Stimulated activated CD8-positive, alpha-beta memory T cell treated with anti-CD3 and anti-CD28 coated beads, Interleukin-4, amount 100 ng/mL, for 1 hour (primary cell): ENCODE measurements around the gene KLHDC7A.

Experiments
- DNase-seq, 2 donors: peaks; one replicate each; pipeline ENCODE4 v3.0.0-alpha.2; 2020; ENCODE audit warnings: low read depth in 2 of 2, low spot score in 1 of 2

Gene KLHDC7A

DNA sequence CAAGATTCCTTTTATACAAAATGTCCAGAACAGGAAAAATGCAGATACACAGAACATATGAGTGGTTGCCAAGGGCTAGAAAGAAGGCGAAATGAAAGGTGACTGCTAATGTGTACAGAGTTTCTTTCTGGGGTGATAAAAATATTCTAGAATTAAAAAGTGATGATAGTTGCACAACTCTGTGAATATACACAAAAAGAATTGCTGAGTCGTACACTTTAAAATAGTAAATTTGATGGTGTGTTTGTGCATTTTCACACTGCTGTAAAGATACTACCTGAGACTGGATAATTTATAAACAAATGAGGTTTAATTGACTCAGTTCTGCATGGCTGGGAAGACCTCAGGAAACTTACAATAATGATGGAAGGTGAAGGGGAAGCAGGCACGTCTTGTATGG, 23.9 kb downstream of the KLHDC7A start:
- no peak for DNase-seq

- no peak for DNase-seq
These were observed 24.9 kb downstream of the KLHDC7A start for GRCh38 chr1:18505666-18506065.

GRCh38 chr1:18508084-18508483, 27.4 kb downstream of the KLHDC7A start:
- no peak for DNase-seq

GRCh38 chr1:18511149-18511873, 30.6 kb downstream of the KLHDC7A start:
- DNase-seq: no peak

- DNase-seq: no peak
These were observed 31.1 kb downstream of the KLHDC7A start for GRCh38 chr1:18511874-18512150.

DNA sequence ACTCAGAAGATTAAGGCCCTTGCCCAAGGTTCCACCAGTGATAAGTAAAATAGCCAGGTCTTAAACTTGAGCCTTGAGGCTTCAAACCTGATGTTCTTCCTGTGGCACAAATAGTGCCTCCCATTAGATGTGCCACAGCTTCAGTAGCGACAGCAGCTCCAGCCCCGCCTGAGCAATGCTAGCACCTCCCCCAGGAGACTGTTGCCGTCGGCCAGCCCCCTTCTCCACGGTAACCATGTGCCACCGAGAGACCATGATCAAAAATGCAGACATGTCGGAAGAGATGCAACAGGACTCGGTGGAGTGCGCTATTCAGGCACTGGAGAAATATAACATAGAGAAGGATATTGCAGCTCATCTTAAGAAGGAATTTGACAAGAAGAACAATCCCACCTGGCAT, 32.2 kb downstream of the KLHDC7A start:
- no peak for DNase-seq

- no peak for DNase-seq
These were observed 33.3 kb downstream of the KLHDC7A start for GRCh38 chr1:18513995-18514394.

DNA sequence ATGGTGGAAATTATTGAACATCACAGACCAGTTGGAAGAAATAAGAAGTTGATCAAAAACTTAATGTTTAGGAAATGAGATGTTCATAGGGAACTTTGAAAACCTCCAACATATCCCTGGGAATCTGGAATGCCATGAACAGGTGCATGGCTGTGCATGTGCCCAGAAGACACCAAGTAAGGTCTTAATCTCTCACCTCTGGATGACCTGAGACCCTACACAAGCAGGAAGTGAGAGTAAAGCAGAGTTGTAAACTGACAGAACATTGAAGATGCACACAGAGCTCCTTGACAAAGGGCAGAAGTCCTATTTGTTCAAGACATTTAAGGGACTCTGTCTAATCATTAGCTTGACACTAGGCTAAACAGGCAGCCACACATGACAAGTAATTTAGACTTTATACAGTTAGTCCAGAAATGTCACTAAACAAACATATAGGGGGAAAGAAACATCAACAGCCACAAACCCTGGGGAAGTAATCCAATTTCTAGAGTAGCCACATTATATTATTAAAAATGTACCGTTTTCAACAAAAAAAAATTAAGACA, 34.5 kb downstream of the KLHDC7A start:
- DNase-seq: no peak

DNA sequence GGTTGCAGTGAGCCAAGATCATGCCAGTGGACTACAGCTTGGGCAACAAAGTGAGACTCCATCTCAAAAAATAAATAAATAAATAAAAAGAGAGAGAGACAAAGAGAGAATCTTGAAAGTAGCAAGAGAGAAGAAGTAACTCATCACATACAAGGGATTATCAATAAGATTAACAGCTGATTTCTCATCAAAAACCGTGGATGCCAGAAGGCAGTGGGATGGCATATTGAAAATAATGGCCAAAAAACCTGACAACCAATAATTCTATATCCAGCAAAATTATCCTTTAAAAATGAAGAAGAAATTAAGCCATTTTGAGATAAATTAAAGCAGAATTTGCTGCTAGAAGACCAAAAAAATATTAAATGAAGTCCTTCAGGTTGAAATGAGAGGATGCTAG, 35.7 kb downstream of the KLHDC7A start:
- DNase-seq: no peak

DNA sequence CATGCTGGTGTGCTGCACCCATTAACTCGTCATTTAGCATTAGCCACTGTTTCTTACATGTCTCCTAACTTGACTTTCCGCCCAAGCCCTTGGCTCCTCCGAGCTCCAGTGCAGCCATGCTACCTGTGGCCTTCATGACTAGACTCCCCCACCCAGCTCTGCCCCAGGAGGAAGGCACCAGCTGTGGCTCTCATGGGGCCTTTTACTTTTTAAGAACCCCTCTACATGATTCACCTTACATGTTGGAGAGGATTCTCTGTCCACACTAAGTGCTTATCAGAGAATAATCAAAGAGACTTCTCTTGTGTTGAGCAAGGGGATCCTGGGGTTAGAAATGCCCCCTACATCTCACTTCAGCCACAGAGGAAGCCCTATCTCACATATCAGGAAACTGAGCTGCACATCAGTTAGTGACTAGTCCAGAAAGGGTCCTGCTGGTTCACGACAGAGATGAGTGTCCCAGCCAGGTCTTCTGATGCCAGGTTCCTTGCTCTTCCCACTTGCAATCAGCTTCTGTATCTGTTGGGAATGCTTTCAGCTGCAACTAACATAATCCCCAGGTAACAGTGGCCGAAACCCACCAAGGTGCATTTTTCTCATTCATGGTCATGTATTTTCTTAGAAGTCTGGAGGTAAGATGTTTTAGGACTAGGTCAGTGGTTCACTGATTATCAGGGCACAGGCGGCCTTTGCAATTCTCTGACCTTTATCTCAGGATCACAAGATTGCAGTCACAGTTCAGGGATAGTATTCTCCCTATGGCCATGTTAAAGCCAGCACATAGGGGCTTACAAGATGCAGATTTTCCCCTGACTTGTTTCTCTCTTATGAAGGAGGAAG, 45.9 kb downstream of the KLHDC7A start:
- no peak for DNase-seq

GRCh38 chr1:18527514-18527913, 46.8 kb downstream of the KLHDC7A start:
- DNase-seq: no peak

GRCh38 chr1:18527921-18528320, 47.2 kb downstream of the KLHDC7A start:
- no peak for DNase-seq

DNA sequence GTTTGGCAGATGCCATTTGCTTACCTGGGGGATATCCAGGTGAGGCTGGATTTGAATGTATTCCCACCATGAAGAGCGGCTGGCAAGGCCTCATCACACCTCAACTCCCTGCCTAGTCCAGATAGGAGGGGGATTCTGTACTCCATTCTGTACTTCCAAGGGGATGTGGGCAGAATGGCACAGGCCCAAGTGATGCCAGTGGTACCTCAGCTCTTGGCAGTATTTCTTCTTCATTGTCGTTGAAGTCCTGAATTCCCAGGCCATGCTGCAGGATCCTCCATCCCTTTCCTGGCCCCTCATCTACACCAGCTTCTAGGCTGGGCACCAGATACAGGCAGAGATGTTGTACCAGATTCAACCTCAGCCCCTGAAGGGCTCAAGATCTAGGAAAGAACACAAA, 47.9 kb downstream of the KLHDC7A start:
- no peak for DNase-seq

DNA sequence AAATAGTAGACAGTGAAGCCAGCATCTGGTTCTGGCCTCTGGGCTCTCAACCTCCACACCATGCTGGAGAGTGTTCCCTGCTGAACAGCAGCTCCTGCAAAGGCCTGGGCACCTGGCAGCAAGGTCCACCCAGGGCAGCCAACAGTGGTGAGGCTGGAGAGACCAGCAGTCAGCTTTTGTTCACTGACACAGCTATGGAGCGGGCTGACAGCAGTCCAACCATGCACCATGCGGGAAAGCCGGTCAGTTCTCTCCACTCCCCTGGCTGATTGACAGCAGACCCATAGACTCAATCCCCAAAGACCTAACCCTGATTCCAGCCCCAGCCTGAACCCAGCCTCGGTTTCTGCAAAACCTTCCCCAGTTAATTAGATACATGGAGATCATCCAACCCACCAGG, 49.0 kb downstream of the KLHDC7A start:
- no peak for DNase-seq

- no peak for DNase-seq
These were observed 50.1 kb downstream of the KLHDC7A start for GRCh38 chr1:18530587-18531502.

DNA sequence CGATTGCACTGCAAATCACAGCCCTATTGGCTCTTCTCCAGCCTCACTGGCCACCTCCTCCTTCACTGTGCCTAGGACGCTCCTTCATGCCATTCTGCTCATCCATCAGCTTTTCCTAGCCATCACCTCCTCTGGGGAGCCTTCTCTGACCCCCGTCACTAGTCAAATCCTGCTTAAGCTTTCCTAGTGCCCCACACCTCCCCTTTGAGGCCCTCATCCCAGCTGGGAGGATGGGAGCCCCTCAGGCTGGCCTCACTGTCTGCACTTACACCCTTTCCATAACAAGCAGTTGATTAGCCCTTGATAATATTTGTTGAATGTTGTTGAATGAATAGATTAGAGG, 50.7 kb downstream of the KLHDC7A start:
- no peak for DNase-seq

- DNase-seq: no peak
These were observed 51.9 kb downstream of the KLHDC7A start for GRCh38 chr1:18532390-18533170.

DNA sequence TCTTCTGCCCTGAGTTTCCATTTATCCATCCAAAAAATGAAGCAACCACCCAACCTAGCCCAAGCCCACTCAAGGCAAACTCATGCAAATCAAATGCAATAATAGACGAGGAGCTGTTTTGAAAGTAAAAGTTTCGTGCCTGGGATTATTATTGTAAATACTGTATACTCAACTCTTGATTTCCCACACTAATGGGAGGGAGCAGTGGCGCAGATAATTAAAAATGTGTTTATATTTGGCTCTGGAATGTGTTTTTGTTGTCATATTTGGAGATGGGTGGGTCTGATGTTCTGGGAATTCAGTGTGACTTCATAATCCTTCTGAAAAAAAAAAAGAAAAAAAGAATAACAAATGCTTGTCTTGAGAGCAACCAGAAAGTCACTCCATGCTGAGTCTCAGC, 52.5 kb downstream of the KLHDC7A start:
- no peak for DNase-seq

DNA sequence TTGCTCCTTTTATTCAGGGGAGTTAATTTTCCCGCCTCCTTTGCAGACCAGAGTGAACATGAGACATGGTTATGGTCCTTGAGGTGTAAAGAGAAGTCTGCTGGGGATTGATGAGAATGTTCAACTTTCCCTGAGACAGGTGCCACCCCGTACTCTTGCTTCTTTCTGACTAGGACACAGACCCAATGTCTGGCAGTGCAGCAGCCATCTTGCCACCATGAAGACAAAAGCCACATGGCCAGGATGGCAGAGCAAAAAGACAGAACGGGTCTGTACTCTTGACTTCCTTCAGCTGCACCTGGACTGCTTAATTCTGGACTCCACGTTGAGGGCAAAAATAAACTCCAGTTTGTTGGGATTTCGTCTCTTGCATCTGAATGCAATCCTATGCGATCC, 54.1 kb downstream of the KLHDC7A start:
- no peak for DNase-seq
